HEK293 (cell line): ENCODE data around the gene C3orf20.

ENCODE experiments used
- SCRT1 ChIP-seq: fragments of 450-650 bp; formaldehyde crosslinking; IDR thresholded peaks from 2 replicates; pipeline ENCODE4 v1.5.1; 2016; ENCODE audit warnings: missing biosample characterization, missing genetic modification characterization, borderline replicate concordance
- TCF7L2 ChIP-seq: IDR thresholded peaks from 2 replicates; pipeline ENCODE4 v1.6.1; 2011; ENCODE audit warnings: low read depth, mild to moderate bottlenecking, inconsistent platforms, low read length, moderate library complexity, borderline replicate concordance
- YY1 ChIP-seq: fragments of 450-650 bp; formaldehyde crosslinking; IDR thresholded peaks from 2 replicates; pipeline ENCODE4 v1.5.1; 2018; ENCODE audit warnings: missing biosample characterization, missing genetic modification characterization
- ZBTB44 ChIP-seq: fragments of 450-650 bp; IDR thresholded peaks from 2 replicates; pipeline ENCODE4 v1.5.1; 2018; ENCODE audit warnings: missing biosample characterization, mild to moderate bottlenecking, missing genetic modification characterization
- ZEB2 ChIP-seq: fragments of 450-650 bp; formaldehyde crosslinking; IDR thresholded peaks from 2 replicates; pipeline ENCODE4 v1.5.1; 2016; ENCODE audit warnings: missing biosample characterization, missing genetic modification characterization
- ZFP41 ChIP-seq: fragments of 450-650 bp; formaldehyde crosslinking; IDR thresholded peaks from 2 replicates; pipeline ENCODE4 v1.5.1; 2016; ENCODE audit warnings: missing biosample characterization, missing genetic modification characterization, borderline replicate concordance
- ZNF114 ChIP-seq: fragments of 450-650 bp; formaldehyde crosslinking; IDR thresholded peaks from 2 replicates; pipeline ENCODE4 v1.5.0; 2017; ENCODE audit warnings: missing biosample characterization, missing genetic modification characterization
- ZNF548 ChIP-seq: fragments of 450-650 bp; formaldehyde crosslinking; IDR thresholded peaks from 2 replicates; pipeline ENCODE4 v1.5.1; 2016; ENCODE audit warnings: missing biosample characterization, missing genetic modification characterization
- ZNF837 ChIP-seq: fragments of 450-650 bp; formaldehyde crosslinking; IDR thresholded peaks from 2 replicates; pipeline ENCODE4 v1.5.1; 2016; ENCODE audit warnings: missing biosample characterization, missing genetic modification characterization
- TF ChIP-seq, protein P1 (sequence below): fragments of 450-650 bp; formaldehyde crosslinking; IDR thresholded peaks from 2 replicates; pipeline ENCODE4 v1.5.1; 2016; ENCODE audit warnings: missing biosample characterization, missing genetic modification characterization

GRCh38 chr3:14797731-14798130 lies 122.8 kb downstream of the C3orf20 start:
- no peak for TF ChIP-seq ZEB2 (tag by site-specific recombination)
- no peak for TF ChIP-seq ZBTB44 (tag by site-specific recombination)
- TF ChIP-seq, protein P1, sequence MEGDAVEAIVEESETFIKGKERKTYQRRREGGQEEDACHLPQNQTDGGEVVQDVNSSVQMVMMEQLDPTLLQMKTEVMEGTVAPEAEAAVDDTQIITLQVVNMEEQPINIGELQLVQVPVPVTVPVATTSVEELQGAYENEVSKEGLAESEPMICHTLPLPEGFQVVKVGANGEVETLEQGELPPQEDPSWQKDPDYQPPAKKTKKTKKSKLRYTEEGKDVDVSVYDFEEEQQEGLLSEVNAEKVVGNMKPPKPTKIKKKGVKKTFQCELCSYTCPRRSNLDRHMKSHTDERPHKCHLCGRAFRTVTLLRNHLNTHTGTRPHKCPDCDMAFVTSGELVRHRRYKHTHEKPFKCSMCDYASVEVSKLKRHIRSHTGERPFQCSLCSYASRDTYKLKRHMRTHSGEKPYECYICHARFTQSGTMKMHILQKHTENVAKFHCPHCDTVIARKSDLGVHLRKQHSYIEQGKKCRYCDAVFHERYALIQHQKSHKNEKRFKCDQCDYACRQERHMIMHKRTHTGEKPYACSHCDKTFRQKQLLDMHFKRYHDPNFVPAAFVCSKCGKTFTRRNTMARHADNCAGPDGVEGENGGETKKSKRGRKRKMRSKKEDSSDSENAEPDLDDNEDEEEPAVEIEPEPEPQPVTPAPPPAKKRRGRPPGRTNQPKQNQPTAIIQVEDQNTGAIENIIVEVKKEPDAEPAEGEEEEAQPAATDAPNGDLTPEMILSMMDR (tag by site-specific recombination) = no peak
- no peak for TF ChIP-seq ZFP41 (tag by site-specific recombination)
- no peak for TF ChIP-seq ZNF837
- TF ChIP-seq ZNF114 = no peak
- TF ChIP-seq SCRT1 = no peak
- TF ChIP-seq TCF7L2 = no peak
- TF ChIP-seq ZNF548 (tag by site-specific recombination) = no peak
- no peak for TF ChIP-seq YY1 (tag by site-specific recombination)
